ENCODE measurements around the gene NFYA.

NFYA gene

DNA sequence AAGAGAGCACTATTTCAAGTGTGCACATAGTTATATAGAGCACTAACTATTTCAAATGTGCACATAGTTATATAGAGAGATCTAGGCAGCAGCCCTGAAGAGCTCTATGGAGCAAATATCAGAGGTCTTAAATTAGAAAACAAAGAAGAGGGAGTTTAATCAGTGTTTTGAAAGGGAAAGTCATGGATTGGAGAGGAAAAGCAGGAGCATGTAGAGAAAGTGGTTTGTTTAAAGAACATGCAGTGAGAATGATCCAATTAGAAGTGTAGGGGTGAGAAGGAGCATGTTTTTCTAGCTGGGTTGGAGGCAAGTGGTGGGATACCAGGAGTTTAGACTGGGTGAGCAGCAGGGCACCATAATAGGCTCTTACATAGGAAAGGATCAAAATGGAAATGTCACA is 64.1 kb downstream of the NFYA start:
- Histone ChIP-seq H3K27ac (ENCODE audit: low read length, poor library complexity, severe bottlenecking) (no peak overlapping the region), H2AK5ac (ENCODE audit: low read length, severe bottlenecking) (no peak overlapping the region), H3K79me1 (replicated peaks; ENCODE audit: low read length, poor library complexity, severe bottlenecking) (no peaks in the 10 kb centered on the region), H3K14ac (ENCODE audit: low read length in 2 of 2) (no peak overlapping the region), H3K4me1 (ENCODE audit: control insufficient read depth, insufficient read depth, low read depth, low read length) (no peaks in the 10 kb centered on the region), H3K9me3 (ENCODE audit: control insufficient read depth, low read length) (no peaks in the 10 kb centered on the region), H2BK12ac (ENCODE audit: low read length in 2 of 2) (no peak overlapping the region), H2BK5ac (ENCODE audit: low read depth, low read length, poor library complexity, severe bottlenecking) (no peak overlapping the region), H3K4ac (ENCODE audit: low read depth in 1 of 2, low read length in 2 of 2) (no peak overlapping the region), H3K36me3 (ENCODE audit: control insufficient read depth in 1 of 2, insufficient read depth in 2 of 2, low read depth in 1 of 2, low read length in 2 of 2) (peaks cover 0 to 5% of the 10 kb centered on the region in 2 experiments), H2BK120ac (ENCODE audit: low read depth, low read length) (no peak overlapping the region), H3K4me2 (ENCODE audit: low read length, poor library complexity, severe bottlenecking) (no peak overlapping the region), H3K9ac (ENCODE audit: low read length) (no peak overlapping the region), H2AFZ (ENCODE audit: low read depth, low read length) (no peak overlapping the region), H4K91ac (ENCODE audit: low read length) (no peak overlapping the region), H3K4me3 (ENCODE audit: insufficient read depth in 1 of 2, low read depth in 1 of 2, low read length in 2 of 2) (no peak overlapping the region), H3K27me3 (ENCODE audit: control insufficient read depth in 1 of 2, insufficient read depth in 1 of 2, low read length in 2 of 2) (no peaks in the 10 kb centered on the region), H4K8ac (ENCODE audit: low read length) (no peak overlapping the region), H3K23ac (ENCODE audit: low read length in 2 of 2) (no peak overlapping the region), H3K18ac (ENCODE audit: low read depth in 1 of 2, low read length in 2 of 2) (no peak overlapping the region), H2BK15ac (ENCODE audit: low read depth, poor library complexity, severe bottlenecking) (no peak overlapping the region)
- no peak for DNase-seq

DNA sequence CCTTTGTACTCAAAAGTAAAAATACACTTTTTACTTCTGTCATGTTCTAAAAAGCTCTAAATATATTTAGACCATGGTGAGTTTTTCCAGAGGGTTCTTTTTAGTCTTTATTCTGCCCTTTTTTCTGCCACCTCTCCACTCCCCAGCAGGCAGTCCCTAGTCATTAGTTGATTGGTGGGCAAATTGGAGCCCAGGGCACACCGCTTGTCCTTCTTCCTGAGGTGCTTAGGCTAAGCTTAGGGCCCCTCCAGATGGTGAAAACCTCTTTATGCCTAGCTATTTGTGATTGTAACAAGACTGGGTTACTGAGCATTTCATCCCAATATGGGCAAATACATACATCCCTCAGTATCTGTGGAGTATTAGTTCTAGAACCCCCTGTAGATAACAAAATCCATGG is 75.1 kb downstream of the NFYA start:
- no peak overlapping the region for H2AFZ ChIP-seq (ENCODE audit: low read depth, low read length)
- no peak overlapping the region for H4K91ac ChIP-seq (ENCODE audit: low read length)
- H2BK5ac ChIP-seq (ENCODE audit: low read depth, low read length, poor library complexity, severe bottlenecking), result no peak overlapping the region
- no peak overlapping the region for H3K27ac ChIP-seq (ENCODE audit: low read length, poor library complexity, severe bottlenecking)
- H4K8ac ChIP-seq (ENCODE audit: low read length), result no peak overlapping the region
- no peak overlapping the region for H3K4me3 ChIP-seq (ENCODE audit: insufficient read depth in 1 of 2, low read depth in 1 of 2, low read length in 2 of 2)
- no peaks in the 10 kb centered on the region for H3K9me3 ChIP-seq (ENCODE audit: control insufficient read depth, low read length)
- no peak overlapping the region for H3K4ac ChIP-seq (ENCODE audit: low read depth in 1 of 2, low read length in 2 of 2)
- no peak overlapping the region for H3K4me2 ChIP-seq (ENCODE audit: low read length, poor library complexity, severe bottlenecking)
- peaks cover 0 to 10% of the 10 kb centered on the region in 2 experiments for H3K36me3 ChIP-seq (ENCODE audit: control insufficient read depth in 1 of 2, insufficient read depth in 2 of 2, low read depth in 1 of 2, low read length in 2 of 2)
- no CpG with 5 or more reads among the region's 1 CpG for WGBS
- no peak for DNase-seq
- H3K23ac ChIP-seq (ENCODE audit: low read length in 2 of 2), result no peak overlapping the region
- H2AK5ac ChIP-seq (ENCODE audit: low read length, severe bottlenecking), result no peak overlapping the region
- H2BK12ac ChIP-seq (ENCODE audit: low read length in 2 of 2), result no peak overlapping the region
- no peak overlapping the region for H3K18ac ChIP-seq (ENCODE audit: low read depth in 1 of 2, low read length in 2 of 2)
- no peaks in the 10 kb centered on the region for H3K27me3 ChIP-seq (ENCODE audit: control insufficient read depth in 1 of 2, insufficient read depth in 1 of 2, low read length in 2 of 2)
- H2BK120ac ChIP-seq (ENCODE audit: low read depth, low read length), result no peak overlapping the region
- H2BK15ac ChIP-seq (ENCODE audit: low read depth, poor library complexity, severe bottlenecking), result no peak overlapping the region
- H3K4me1 ChIP-seq (ENCODE audit: control insufficient read depth, insufficient read depth, low read depth, low read length), result no peaks in the 10 kb centered on the region
- H3K79me1 ChIP-seq (replicated peaks; ENCODE audit: low read length, poor library complexity, severe bottlenecking), result no peaks in the 10 kb centered on the region
- no peak overlapping the region for H3K14ac ChIP-seq (ENCODE audit: low read length in 2 of 2)
- no peak overlapping the region for H3K9ac ChIP-seq (ENCODE audit: low read length)
